IMR-90 (cell line): Measurements from ENCODE around the gene LTBP2.

Source experiments
- CEBPB ChIP-seq: IDR thresholded peaks from 2 replicates; pipeline ENCODE4 v1.6.1; 2012; ENCODE audit warnings: low read depth, low read length, improper control_type of control experiment
- ELK1 ChIP-seq: fragments of 150-350 bp; IDR thresholded peaks from 2 replicates; pipeline ENCODE4 v1.6.1; 2016; ENCODE audit warnings: low read depth, mild to moderate bottlenecking, low read length, moderate library complexity, borderline replicate concordance
- MXI1 ChIP-seq: IDR thresholded peaks from 2 replicates; pipeline ENCODE4 v1.6.1; 2012; ENCODE audit warnings: low read depth, mild to moderate bottlenecking, low read length, moderate library complexity, borderline replicate concordance
- NFE2L2 ChIP-seq: fragments of 150-350 bp; IDR thresholded peaks from 2 replicates; pipeline ENCODE4 v1.6.1; 2016; ENCODE audit warnings: low read depth, mild to moderate bottlenecking, low read length
- POLR2A ChIP-seq: IDR thresholded peaks from 2 replicates; pipeline ENCODE4 v1.6.1; 2012; ENCODE audit warnings: mild to moderate bottlenecking, low read depth, low read length
- RCOR1 ChIP-seq: IDR thresholded peaks from 2 replicates; pipeline ENCODE4 v1.6.1; 2012; ENCODE audit warnings: mild to moderate bottlenecking, low read length, improper control_type of control experiment; ENCODE audit not compliant: insufficient replicate concordance
- SMC3 ChIP-seq: fragments of 150-350 bp; IDR thresholded peaks from 2 replicates; pipeline ENCODE4 v1.6.1; 2016; ENCODE audit warnings: low read depth, mild to moderate bottlenecking, antibody characterized with exemption, low read length, moderate library complexity
- TF ChIP-seq, protein P1 (sequence below): conservative IDR thresholded peaks from 2 replicates; pipeline ENCODE4 v1.5.1; 2012; ENCODE audit warnings: mild to moderate bottlenecking, low read depth, low read length, improper control_type of control experiment
- TF ChIP-seq, protein P2 (sequence below): fragments of 150-350 bp; IDR thresholded peaks from 2 replicates; pipeline ENCODE4 v1.6.1; 2017; ENCODE audit warnings: mild to moderate bottlenecking, antibody characterized with exemption, low read length, low read depth

DNA sequence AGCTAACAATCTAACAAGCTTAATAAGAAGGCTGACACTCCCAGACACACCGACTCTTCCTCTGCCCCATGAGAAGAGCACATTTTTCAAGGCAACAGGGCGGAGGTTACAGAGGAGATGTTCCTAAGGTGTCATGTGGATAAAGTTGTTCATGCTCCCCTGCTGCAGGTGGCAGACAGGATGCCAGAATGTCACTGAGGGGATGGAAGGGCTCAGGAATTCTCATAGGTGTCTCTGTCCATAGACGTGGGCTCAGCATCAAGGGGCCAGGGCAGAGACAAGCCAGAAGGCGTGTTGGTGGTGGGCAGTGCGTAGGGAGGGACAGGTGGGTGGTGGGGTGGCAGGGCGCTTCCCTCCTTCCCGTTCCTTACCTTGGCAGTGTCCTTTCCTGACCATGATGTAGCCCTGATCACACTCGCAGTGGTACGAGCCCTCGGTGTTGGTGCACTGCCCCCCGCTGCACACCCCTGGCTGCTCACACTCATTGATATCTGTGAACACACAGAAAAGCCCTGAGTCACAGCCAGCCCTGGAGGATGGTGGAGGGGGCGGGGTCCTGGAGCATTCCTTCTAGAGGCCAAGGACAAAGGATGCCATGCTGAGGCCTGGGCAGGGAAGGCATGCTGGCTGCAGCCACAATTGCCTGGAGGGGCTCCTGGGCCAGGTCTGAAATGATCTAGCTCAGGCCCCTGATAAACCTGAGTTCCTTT lies 95.4 kb downstream of the LTBP2 start:
- TF ChIP-seq, protein P1, sequence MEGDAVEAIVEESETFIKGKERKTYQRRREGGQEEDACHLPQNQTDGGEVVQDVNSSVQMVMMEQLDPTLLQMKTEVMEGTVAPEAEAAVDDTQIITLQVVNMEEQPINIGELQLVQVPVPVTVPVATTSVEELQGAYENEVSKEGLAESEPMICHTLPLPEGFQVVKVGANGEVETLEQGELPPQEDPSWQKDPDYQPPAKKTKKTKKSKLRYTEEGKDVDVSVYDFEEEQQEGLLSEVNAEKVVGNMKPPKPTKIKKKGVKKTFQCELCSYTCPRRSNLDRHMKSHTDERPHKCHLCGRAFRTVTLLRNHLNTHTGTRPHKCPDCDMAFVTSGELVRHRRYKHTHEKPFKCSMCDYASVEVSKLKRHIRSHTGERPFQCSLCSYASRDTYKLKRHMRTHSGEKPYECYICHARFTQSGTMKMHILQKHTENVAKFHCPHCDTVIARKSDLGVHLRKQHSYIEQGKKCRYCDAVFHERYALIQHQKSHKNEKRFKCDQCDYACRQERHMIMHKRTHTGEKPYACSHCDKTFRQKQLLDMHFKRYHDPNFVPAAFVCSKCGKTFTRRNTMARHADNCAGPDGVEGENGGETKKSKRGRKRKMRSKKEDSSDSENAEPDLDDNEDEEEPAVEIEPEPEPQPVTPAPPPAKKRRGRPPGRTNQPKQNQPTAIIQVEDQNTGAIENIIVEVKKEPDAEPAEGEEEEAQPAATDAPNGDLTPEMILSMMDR = no peak
- no peak for TF ChIP-seq POLR2A
- TF ChIP-seq RCOR1 = no peak
- peak; percentile 65 for TF ChIP-seq NFE2L2
- no peak for TF ChIP-seq SMC3
- TF ChIP-seq CEBPB = no peak
- no peak for TF ChIP-seq ELK1
- TF ChIP-seq, protein P2, sequence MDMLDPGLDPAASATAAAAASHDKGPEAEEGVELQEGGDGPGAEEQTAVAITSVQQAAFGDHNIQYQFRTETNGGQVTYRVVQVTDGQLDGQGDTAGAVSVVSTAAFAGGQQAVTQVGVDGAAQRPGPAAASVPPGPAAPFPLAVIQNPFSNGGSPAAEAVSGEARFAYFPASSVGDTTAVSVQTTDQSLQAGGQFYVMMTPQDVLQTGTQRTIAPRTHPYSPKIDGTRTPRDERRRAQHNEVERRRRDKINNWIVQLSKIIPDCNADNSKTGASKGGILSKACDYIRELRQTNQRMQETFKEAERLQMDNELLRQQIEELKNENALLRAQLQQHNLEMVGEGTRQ = no peak
- TF ChIP-seq MXI1 = no peak
